ENCODE measurements around the gene ACTN2.
A peak's percentile ranks its signal among the peaks of the same experiment; 100 is the strongest.

ACTN2 gene

DNA sequence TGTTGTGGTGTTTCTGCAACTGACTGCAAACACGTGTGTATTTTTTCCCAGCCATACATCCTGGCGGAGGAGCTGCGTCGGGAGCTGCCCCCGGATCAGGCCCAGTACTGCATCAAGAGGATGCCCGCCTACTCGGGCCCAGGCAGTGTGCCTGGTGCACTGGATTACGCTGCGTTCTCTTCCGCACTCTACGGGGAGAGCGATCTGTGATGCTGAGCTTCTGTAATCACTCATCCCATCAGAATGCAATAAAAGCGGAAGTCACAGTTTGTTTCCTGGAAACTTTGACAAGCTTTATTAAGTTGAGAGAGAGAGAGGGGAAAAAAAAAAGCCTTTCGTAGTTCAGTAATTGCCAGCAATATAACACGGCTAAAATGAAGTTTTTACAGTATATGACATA lies 76.1 kb downstream of the ACTN2 start:
- ChIA-PET CTCF (interaction anchor here (0.9 to 1.7 kb wide), 4 partner anchors 13 to 625 kb away, joined by 3 to 6 read pairs (median 3); no protein-coding TSS in a partner anchor), POLR2A (no interaction called here)
- H3K36me3 ChIP-seq (ENCODE audit: control insufficient read depth in 2 of 2, insufficient read depth in 1 of 2, low read length in 2 of 2): peaks cover 0 to 36% of the 10 kb centered on the region in 2 experiments; a peak in 2 of 3 replicates

DNA sequence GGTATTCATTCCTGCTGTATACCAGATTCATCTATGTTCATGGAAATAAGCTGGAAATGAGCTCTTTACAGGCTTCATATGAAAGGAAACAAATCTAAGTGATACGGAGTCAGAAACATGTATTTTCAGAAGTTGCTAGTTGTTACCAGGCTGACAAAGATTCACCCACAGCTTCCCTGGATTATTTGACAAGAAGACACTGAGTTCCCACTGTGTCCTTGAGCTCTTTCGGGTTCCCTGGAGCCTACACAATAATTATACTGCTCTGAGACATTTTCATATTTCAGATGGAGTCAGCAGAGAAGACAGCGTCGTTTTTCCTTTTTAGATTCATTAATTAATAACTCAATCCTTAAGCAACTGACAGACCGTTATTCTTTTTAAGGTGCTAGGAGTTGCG lies 79.5 kb downstream of the ACTN2 start:
- ChIA-PET POLR2A (no interaction called here), CTCF (interaction anchor here (0.8 to 1.1 kb wide), 2 partner anchors 50 to 103 kb away, joined by 3 to 6 read pairs; no protein-coding TSS in a partner anchor)
- TF ChIP-seq ZNF202 (tag by site-specific recombination; IDR thresholded peaks at IDR 0.05; ENCODE audit: borderline replicate concordance) (no peak), ZNF747 (tag by site-specific recombination; IDR thresholded peaks at IDR 0.05) (no peak), ZNF521 (tag by site-specific recombination; IDR thresholded peaks at IDR 0.05) (no peak), ZNF768 (tag by site-specific recombination; IDR thresholded peaks at IDR 0.05) (no peak), GFI1B (tag by site-specific recombination; IDR thresholded peaks at IDR 0.05) (no peak), ZNF140 (tag by site-specific recombination; IDR thresholded peaks at IDR 0.05) (no peak), ZNF112 (tag by site-specific recombination; IDR thresholded peaks at IDR 0.05) (no peak), ZNF837 (tag by site-specific recombination; IDR thresholded peaks at IDR 0.05) (no peak), GLIS1 (tag by site-specific recombination; IDR thresholded peaks at IDR 0.05) (no peak), ZNF302 (tag by site-specific recombination; IDR thresholded peaks at IDR 0.05; ENCODE audit: low read depth) (no peak), ZNF311 (tag by site-specific recombination; IDR thresholded peaks at IDR 0.05; ENCODE audit: borderline replicate concordance) (no peak), ZFP37 (tag by site-specific recombination; IDR thresholded peaks at IDR 0.05) (no peak), ZNF121 (tag by site-specific recombination; IDR thresholded peaks at IDR 0.05) (no peak), ZNF335 (tag by site-specific recombination; conservative IDR thresholded peaks at IDR 0.05) (no peak), ZNF623 (tag by site-specific recombination; IDR thresholded peaks at IDR 0.05) (no peak), ZNF76 (tag by site-specific recombination; IDR thresholded peaks at IDR 0.05; ENCODE audit: borderline replicate concordance, low read depth) (no peak)
- TF ChIP-seq, protein P1, sequence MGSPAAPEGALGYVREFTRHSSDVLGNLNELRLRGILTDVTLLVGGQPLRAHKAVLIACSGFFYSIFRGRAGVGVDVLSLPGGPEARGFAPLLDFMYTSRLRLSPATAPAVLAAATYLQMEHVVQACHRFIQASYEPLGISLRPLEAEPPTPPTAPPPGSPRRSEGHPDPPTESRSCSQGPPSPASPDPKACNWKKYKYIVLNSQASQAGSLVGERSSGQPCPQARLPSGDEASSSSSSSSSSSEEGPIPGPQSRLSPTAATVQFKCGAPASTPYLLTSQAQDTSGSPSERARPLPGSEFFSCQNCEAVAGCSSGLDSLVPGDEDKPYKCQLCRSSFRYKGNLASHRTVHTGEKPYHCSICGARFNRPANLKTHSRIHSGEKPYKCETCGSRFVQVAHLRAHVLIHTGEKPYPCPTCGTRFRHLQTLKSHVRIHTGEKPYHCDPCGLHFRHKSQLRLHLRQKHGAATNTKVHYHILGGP (tag by site-specific recombination; IDR thresholded peaks at IDR 0.05): no peak
- TF ChIP-seq, protein P2, sequence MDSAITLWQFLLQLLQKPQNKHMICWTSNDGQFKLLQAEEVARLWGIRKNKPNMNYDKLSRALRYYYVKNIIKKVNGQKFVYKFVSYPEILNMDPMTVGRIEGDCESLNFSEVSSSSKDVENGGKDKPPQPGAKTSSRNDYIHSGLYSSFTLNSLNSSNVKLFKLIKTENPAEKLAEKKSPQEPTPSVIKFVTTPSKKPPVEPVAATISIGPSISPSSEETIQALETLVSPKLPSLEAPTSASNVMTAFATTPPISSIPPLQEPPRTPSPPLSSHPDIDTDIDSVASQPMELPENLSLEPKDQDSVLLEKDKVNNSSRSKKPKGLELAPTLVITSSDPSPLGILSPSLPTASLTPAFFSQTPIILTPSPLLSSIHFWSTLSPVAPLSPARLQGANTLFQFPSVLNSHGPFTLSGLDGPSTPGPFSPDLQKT (IDR thresholded peaks at IDR 0.05; ENCODE audit: borderline replicate concordance, low read depth, low read length): no peak
- TF ChIP-seq, protein P3, sequence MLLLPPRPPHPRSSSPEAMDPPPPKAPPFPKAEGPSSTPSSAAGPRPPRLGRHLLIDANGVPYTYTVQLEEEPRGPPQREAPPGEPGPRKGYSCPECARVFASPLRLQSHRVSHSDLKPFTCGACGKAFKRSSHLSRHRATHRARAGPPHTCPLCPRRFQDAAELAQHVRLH (tag by site-specific recombination; IDR thresholded peaks at IDR 0.05): no peak
- H3K36me3 ChIP-seq (ENCODE audit: control insufficient read depth in 2 of 2, insufficient read depth in 1 of 2, low read length in 2 of 2): peaks cover 0 to 25% of the 10 kb centered on the region in 2 experiments; a peak in 1 of 3 replicates
- no peaks in the 10 kb centered on the region for H3K4me1 ChIP-seq (ENCODE audit: control insufficient read depth, insufficient read depth, low read length)
- no peak overlapping the region for H3K27ac ChIP-seq (ENCODE audit: extremely low read depth, low read depth, low read length)
- no peaks in the 10 kb centered on the region for H3K9me3 ChIP-seq (ENCODE audit: control insufficient read depth, insufficient read depth, low read depth, low read length)
- no peak overlapping the region for H3K4me3 ChIP-seq (ENCODE audit: low read depth, low read length)

More for the DNA sequence above, 76.1 kb downstream of the ACTN2 start:
- Histone ChIP-seq H3K9me3 (ENCODE audit: control insufficient read depth, insufficient read depth, low read depth, low read length) (no peaks in the 10 kb centered on the region), H3K4me3 (ENCODE audit: low read depth, low read length) (no peak overlapping the region), H3K27ac (ENCODE audit: extremely low read depth, low read depth, low read length) (no peak overlapping the region), H3K4me1 (ENCODE audit: control insufficient read depth, insufficient read depth, low read length) (no peaks in the 10 kb centered on the region)
- TF ChIP-seq ZNF529 (tag by site-specific recombination; IDR thresholded peaks at IDR 0.05; ENCODE audit: insufficient replicate concordance) (no peak), ZNF341 (tag by site-specific recombination; IDR thresholded peaks at IDR 0.05; ENCODE audit: low read depth) (no peak), EGR2 (tag by site-specific recombination; IDR thresholded peaks at IDR 0.05; ENCODE audit: low read depth) (0 out of 2 replicates have a peak, but pooled peaks have one; percentile 14), ZNF221 (tag by site-specific recombination; IDR thresholded peaks at IDR 0.05; ENCODE audit: borderline replicate concordance) (no peak)
